GM12892 (cell line): ENCODE results near the gene STARD13.

Experiments used
- POLR2A ChIP-seq: IDR thresholded peaks from 2 replicates; pipeline ENCODE4 v1.6.1; 2011; ENCODE audit warnings: low read depth, low read length, control low read depth
- TAF1 ChIP-seq: IDR thresholded peaks from 2 replicates; pipeline ENCODE4 v1.6.1; 2011; ENCODE audit warnings: low read depth, mild to moderate bottlenecking, control low read depth, low read length, borderline replicate concordance

- TF ChIP-seq TAF1 (no peak), POLR2A (no peak)
These were observed 50.0 kb downstream of the STARD13 start for GRCh38 chr13:33235564-33235963.
